ENCODE data around the gene TCEAL9. TPM values are rescaled to one million over a fixed set of nuclear protein-coding genes. Genes with fewer than 3 reads are reported as not detected.

Gene TCEAL9
- total and polyA plus RNA-seq, 8 donors = 16.1 to 185 (median 75.2) TPM

- TF ChIP-seq POLR2AphosphoS5 (IDR thresholded peaks at IDR 0.05) (peak; percentile 19 to 51 (median 31)), POLR2A (IDR thresholded peaks at IDR 0.05) (no peak)
- intact Hi-C loops (cut with DNase I; ENCODE audit: low total_unique reads) = no loop called here
- Histone ChIP-seq H3K4me1 (peaks cover 0 to 11% (median 0%) of the 10 kb centered on the region in 4 donors), H3K4me3 (peak overlapping the region; percentile 34 to 52 (median 48)), H3K36me3 (no peaks in the 10 kb centered on the region), H3K27me3 (no peaks in the 10 kb centered on the region), H3K27ac (peak overlapping the region in 4 of 5 donors; percentile 42 to 58 (median 54)), H3K9me3 (no peaks in the 10 kb centered on the region)
- 0 to 23% (median 4%) methylated on average over 2 to 19 of the region's 19 CpGs for WGBS, 5 donors
- peak; percentile 63 to 92 for DNase-seq
Observed at GRCh38 chrX:103404231-103405008, 48.1 kb downstream of the TCEAL9 start.

GRCh38 chrX:103405009-103405333 is 48.7 kb downstream of the TCEAL9 start:
- Histone ChIP-seq H3K27me3 (no peaks in the 10 kb centered on the region), H3K9me3 (no peaks in the 10 kb centered on the region), H3K27ac (peak overlapping the region in 4 of 5 donors; percentile 42 to 58 (median 54)), H3K36me3 (no peaks in the 10 kb centered on the region), H3K4me1 (peaks cover 0 to 11% (median 0%) of the 10 kb centered on the region in 4 donors), H3K4me3 (peak overlapping the region; percentile 34 to 52 (median 48))
- DNase-seq = no peak
- TF ChIP-seq EP300 (IDR thresholded peaks at IDR 0.05) (no peak), CTCF (IDR thresholded peaks at IDR 0.05) (no peak), POLR2AphosphoS5 (IDR thresholded peaks at IDR 0.05) (no peak), POLR2A (IDR thresholded peaks at IDR 0.05) (no peak)
- WGBS, 5 donors = 3 to 25% (median 9%) methylated on average over 3 to 7 of the region's 7 CpGs
- intact Hi-C loops (cut with DNase I; ENCODE audit: low total_unique reads) = no loop called here

DNA sequence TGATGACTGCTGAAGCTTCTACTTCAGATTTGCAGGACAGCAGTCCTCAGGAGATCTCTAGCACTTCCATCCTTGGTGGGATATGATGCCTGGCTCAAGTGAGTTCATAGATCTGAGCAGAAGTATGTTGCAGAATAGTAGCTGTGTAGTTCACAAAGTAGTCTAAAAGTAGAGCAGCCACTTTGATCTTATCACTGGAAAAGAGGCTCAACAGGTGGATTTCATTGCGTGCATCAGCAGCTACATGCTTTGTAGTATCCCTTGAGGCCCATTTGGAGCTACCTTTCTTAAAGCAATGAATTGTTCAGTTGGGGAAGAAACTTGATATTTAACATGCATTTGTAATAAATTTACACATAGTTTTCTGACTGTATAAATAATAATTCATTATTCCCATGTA is 50.0 kb downstream of the TCEAL9 start:
- no peak overlapping the region for H3K27ac ChIP-seq
- no peak for TF ChIP-seq CTCF (IDR thresholded peaks at IDR 0.05)
- TF ChIP-seq EP300 (IDR thresholded peaks at IDR 0.05) = no peak
- TF ChIP-seq POLR2AphosphoS5 (IDR thresholded peaks at IDR 0.05) = no peak
- TF ChIP-seq POLR2A (IDR thresholded peaks at IDR 0.05) = no peak
- no peaks in the 10 kb centered on the region for H3K9me3 ChIP-seq
- DNase-seq = no peak
- no peaks in the 10 kb centered on the region for H3K36me3 ChIP-seq
- 64 to 100% (median 80%) methylated on average over 1 of the region's 1 CpG for WGBS, 5 donors
- intact Hi-C loops (cut with DNase I; ENCODE audit: low total_unique reads) = no loop called here
- no peak overlapping the region for H3K4me3 ChIP-seq
- no peaks in the 10 kb centered on the region for H3K27me3 ChIP-seq
- peaks cover 0 to 11% (median 0%) of the 10 kb centered on the region in 4 donors for H3K4me1 ChIP-seq

DNA sequence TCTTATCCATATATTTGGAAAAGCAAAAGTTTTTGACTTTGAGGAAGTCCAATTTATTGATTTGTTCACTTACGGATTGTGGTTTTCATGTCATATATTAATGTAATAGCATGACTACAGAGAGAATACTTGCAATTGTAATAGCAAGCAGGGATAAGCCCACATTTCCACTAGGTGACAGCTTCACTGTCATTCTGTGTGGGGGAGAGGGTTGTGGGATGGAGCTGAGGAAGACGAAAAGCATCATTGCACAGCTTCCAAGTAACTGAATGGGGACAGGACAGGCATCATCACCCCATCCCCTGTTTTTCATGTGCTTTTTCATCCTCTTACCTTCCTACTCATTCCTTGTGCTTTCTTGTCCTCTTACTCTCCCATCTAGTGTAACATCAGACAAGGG is 51.5 kb downstream of the TCEAL9 start:
- H3K36me3 ChIP-seq = no peaks in the 10 kb centered on the region
- no peaks in the 10 kb centered on the region for H3K27me3 ChIP-seq
- WGBS, 5 donors = 83 to 97% (median 87%) methylated on average over 2 of the region's 2 CpGs
- intact Hi-C loops (cut with DNase I; ENCODE audit: low total_unique reads) = no loop called here
- TF ChIP-seq POLR2AphosphoS5 (IDR thresholded peaks at IDR 0.05) (no peak), CTCF (IDR thresholded peaks at IDR 0.05) (no peak), POLR2A (IDR thresholded peaks at IDR 0.05) (no peak), EP300 (IDR thresholded peaks at IDR 0.05) (no peak)
- no peak for DNase-seq
- H3K4me3 ChIP-seq = no peak overlapping the region
- H3K27ac ChIP-seq = no peak overlapping the region
- H3K9me3 ChIP-seq = no peaks in the 10 kb centered on the region
- H3K4me1 ChIP-seq = peaks cover 0 to 11% (median 0%) of the 10 kb centered on the region in 4 donors

Small RNAs within 50 kb of the gene (small RNA-seq; reads per million reads assigned to genes)
- 0 reads per million in 4 donors for gene Z92846.1

Other genes starting within 250 kb of the TCEAL9 start
- gene BEX4, start 141.4 kb upstream of the TCEAL9 start, total RNA-seq = 10 to 100 TPM in 4 of 5 donors, 1 to 10 TPM in 1; 5.8 to 53.2 (median 19.6) TPM
- 10 to 100 TPM; 35.9 to 48.4 (median 40.0) TPM for gene BEX4, start 141.4 kb upstream of the TCEAL9 start, polyA plus RNA-seq
- 100 to 1,000 TPM in 2 of 5 donors, 10 to 100 TPM in 3; 20.0 to 118 (median 70.0) TPM for gene TCEAL8, start 101.4 kb upstream of the TCEAL9 start, total RNA-seq
- 100 to 1,000 TPM in 1 of 3 donors, 10 to 100 TPM in 2; 52.4 to 118 (median 86.5) TPM for gene TCEAL8, start 101.4 kb upstream of the TCEAL9 start, polyA plus RNA-seq
- gene TCEAL5, start 79.8 kb upstream of the TCEAL9 start, total RNA-seq = 1 to 10 TPM in 1 of 5 donors, not detected in 4; 1.7 TPM
- 1 to 10 TPM in 1 of 3 donors, under 1 TPM in 2; 0.43 to 1.2 (median 0.61) TPM for gene TCEAL5, start 79.8 kb upstream of the TCEAL9 start, polyA plus RNA-seq
- 10 to 100 TPM in 2 of 5 donors, under 1 TPM in 1, not detected in 2; 0.87 to 83.3 (median 20.0) TPM for gene BEX2, start 45.5 kb upstream of the TCEAL9 start, total RNA-seq
- gene BEX2, start 45.5 kb upstream of the TCEAL9 start, polyA plus RNA-seq = 10 to 100 TPM; 16.9 to 29.1 (median 20.8) TPM
- 10 to 100 TPM in 3 of 5 donors, 1 to 10 TPM in 2; 2.6 to 51.3 (median 17.0) TPM for gene TCEAL7, start 26.3 kb upstream of the TCEAL9 start, total RNA-seq
- gene TCEAL7, start 26.3 kb upstream of the TCEAL9 start, polyA plus RNA-seq = 10 to 100 TPM in 1 of 3 donors, 1 to 10 TPM in 2; 5.6 to 12.3 (median 9.8) TPM
- 100 to 1,000 TPM in 1 of 5 donors, 10 to 100 TPM in 3, 1 to 10 TPM in 1; 1.2 to 146 (median 28.6) TPM for gene BEX3, start 20.0 kb downstream of the TCEAL9 start, total RNA-seq
- gene BEX3, start 20.0 kb downstream of the TCEAL9 start, polyA plus RNA-seq = 100 to 1,000 TPM in 1 of 3 donors, 10 to 100 TPM in 2; 73.5 to 101 (median 94.7) TPM
- under 1 TPM in 2 of 5 donors, not detected in 3; 0.58 to 0.73 TPM for gene RAB40A, start 163.0 kb downstream of the TCEAL9 start, total RNA-seq
- gene RAB40A, start 163.0 kb downstream of the TCEAL9 start, polyA plus RNA-seq = under 1 TPM; 0.19 to 0.98 (median 0.61) TPM
- gene TCEAL4, start 229.0 kb downstream of the TCEAL9 start, total RNA-seq = 100 to 1,000 TPM in 2 of 5 donors, 10 to 100 TPM in 2, 1 to 10 TPM in 1; 5.8 to 247 (median 59.8) TPM
- gene TCEAL4, start 229.0 kb downstream of the TCEAL9 start, polyA plus RNA-seq = 100 to 1,000 TPM; 174 to 247 (median 186) TPM

Data from stomach (tissue), 9 donors.